Measurements from ENCODE around the gene ZSCAN9. TPM values are rescaled to one million over a fixed set of nuclear protein-coding genes. Genes with fewer than 3 reads are reported as not detected.

Gene ZSCAN9
- total and polyA plus RNA-seq, 2 of the 13 experiments (the other 11 are each of a cell fraction or from before 2014, with no cell fraction given) = 14.6 to 17.8 TPM

DNA sequence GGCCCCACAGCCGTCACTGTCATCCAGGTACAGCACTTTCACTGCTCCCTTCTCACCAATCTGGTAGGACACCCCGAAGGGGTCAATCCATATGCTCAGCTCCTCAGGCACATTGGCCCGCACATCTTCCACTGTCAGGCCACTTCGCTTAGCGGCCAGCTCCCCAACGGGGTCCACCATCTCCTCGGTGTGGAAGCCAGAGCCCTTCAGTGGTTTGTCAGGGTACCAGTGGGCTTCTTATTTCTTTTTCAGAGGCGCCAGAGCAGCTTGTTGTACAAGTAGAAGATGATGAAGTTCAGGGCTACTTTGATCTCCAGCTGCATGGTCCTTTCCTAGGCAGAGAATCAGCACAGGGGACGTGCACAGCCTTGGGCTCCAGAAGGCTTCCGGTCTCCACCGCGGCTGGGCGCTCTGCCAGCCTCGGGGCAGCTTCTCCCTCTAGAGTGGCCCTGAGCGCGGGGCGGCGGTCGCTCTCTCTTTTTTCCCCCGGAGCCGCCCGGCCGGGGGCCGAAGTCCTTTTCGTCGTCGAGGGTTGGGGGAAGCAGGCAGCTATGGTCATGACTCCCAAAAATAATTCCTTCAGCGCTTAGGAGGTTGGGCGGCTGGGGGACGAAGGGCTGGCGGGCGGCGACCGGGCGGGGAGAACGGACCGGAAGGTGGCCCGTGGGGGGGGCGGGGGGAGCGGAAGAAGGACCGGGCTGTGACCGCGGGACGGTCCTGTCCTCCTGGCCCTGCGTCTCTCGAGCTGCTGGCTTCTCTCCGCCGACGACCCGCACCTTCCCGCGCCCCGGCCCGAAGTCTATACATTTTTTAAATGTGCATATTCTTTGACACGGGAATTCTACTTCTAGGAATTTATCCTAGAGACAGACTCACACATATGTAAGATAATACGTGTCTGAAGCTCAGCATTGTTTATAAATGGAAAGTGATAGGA, 6.5 kb upstream of the ZSCAN9 start (continued):
- TF ChIP-seq, protein P1, sequence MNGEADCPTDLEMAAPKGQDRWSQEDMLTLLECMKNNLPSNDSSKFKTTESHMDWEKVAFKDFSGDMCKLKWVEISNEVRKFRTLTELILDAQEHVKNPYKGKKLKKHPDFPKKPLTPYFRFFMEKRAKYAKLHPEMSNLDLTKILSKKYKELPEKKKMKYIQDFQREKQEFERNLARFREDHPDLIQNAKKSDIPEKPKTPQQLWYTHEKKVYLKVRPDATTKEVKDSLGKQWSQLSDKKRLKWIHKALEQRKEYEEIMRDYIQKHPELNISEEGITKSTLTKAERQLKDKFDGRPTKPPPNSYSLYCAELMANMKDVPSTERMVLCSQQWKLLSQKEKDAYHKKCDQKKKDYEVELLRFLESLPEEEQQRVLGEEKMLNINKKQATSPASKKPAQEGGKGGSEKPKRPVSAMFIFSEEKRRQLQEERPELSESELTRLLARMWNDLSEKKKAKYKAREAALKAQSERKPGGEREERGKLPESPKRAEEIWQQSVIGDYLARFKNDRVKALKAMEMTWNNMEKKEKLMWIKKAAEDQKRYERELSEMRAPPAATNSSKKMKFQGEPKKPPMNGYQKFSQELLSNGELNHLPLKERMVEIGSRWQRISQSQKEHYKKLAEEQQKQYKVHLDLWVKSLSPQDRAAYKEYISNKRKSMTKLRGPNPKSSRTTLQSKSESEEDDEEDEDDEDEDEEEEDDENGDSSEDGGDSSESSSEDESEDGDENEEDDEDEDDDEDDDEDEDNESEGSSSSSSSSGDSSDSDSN (CRISPR knock-in tag; IDR thresholded peaks at IDR 0.05) = peak; percentile 55; the same call in 1 of the 2 replicates
- TF ChIP-seq ZNF713 (CRISPR knock-in tag; IDR thresholded peaks at IDR 0.05) (no peak), JUNB (CRISPR knock-in tag; IDR thresholded peaks at IDR 0.05; ENCODE audit: borderline replicate concordance) (no peak), CREB1 (IDR thresholded peaks at IDR 0.05) (no peak), CREB1 (CRISPR knock-in tag; IDR thresholded peaks at IDR 0.05) (no peak), ZNF317 (CRISPR knock-in tag; IDR thresholded peaks at IDR 0.05) (no peak), NFKB2 (CRISPR knock-in tag; IDR thresholded peaks at IDR 0.05; ENCODE audit: borderline replicate concordance) (peak; percentile 95), HNRNPL (IDR thresholded peaks at IDR 0.05; ENCODE audit: low read depth, low read length) (peak; percentile 73; the same call in 1 of the 2 replicates), IKZF1 (IDR thresholded peaks at IDR 0.05) (no peak), TBX3 (IDR thresholded peaks at IDR 0.05; ENCODE audit: borderline replicate concordance) (no peak), CEBPG (CRISPR knock-in tag; IDR thresholded peaks at IDR 0.05) (no peak), MATR3 (CRISPR knock-in tag; IDR thresholded peaks at IDR 0.05) (no peak), ZNF451 (CRISPR knock-in tag; IDR thresholded peaks at IDR 0.05) (peak; percentile 56; the same call in 1 of the 2 replicates), ZNF790 (CRISPR knock-in tag; IDR thresholded peaks at IDR 0.05; ENCODE audit: borderline replicate concordance) (no peak; the same call in 1 of the 2 replicates), HMG20A (CRISPR knock-in tag; IDR thresholded peaks at IDR 0.05; ENCODE audit: borderline replicate concordance) (no peak), GATA4 (IDR thresholded peaks at IDR 0.05; ENCODE audit: borderline replicate concordance, low read depth) (peak; percentile 58; the same call in 1 of the 2 replicates)
- TF ChIP-seq, protein P2, sequence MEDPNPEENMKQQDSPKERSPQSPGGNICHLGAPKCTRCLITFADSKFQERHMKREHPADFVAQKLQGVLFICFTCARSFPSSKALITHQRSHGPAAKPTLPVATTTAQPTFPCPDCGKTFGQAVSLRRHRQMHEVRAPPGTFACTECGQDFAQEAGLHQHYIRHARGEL (CRISPR knock-in tag; IDR thresholded peaks at IDR 0.05) = no peak
- TF ChIP-seq, protein P3, sequence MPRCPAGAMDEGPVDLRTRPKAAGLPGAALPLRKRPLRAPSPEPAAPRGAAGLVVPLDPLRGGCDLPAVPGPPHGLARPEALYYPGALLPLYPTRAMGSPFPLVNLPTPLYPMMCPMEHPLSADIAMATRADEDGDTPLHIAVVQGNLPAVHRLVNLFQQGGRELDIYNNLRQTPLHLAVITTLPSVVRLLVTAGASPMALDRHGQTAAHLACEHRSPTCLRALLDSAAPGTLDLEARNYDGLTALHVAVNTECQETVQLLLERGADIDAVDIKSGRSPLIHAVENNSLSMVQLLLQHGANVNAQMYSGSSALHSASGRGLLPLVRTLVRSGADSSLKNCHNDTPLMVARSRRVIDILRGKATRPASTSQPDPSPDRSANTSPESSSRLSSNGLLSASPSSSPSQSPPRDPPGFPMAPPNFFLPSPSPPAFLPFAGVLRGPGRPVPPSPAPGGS (CRISPR knock-in tag; IDR thresholded peaks at IDR 0.05) = no peak
- TF ChIP-seq, protein P4, sequence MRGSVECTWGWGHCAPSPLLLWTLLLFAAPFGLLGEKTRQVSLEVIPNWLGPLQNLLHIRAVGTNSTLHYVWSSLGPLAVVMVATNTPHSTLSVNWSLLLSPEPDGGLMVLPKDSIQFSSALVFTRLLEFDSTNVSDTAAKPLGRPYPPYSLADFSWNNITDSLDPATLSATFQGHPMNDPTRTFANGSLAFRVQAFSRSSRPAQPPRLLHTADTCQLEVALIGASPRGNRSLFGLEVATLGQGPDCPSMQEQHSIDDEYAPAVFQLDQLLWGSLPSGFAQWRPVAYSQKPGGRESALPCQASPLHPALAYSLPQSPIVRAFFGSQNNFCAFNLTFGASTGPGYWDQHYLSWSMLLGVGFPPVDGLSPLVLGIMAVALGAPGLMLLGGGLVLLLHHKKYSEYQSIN (CRISPR knock-in tag; IDR thresholded peaks at IDR 0.05; ENCODE audit: borderline replicate concordance) = no peak
- TF ChIP-seq, protein P5, sequence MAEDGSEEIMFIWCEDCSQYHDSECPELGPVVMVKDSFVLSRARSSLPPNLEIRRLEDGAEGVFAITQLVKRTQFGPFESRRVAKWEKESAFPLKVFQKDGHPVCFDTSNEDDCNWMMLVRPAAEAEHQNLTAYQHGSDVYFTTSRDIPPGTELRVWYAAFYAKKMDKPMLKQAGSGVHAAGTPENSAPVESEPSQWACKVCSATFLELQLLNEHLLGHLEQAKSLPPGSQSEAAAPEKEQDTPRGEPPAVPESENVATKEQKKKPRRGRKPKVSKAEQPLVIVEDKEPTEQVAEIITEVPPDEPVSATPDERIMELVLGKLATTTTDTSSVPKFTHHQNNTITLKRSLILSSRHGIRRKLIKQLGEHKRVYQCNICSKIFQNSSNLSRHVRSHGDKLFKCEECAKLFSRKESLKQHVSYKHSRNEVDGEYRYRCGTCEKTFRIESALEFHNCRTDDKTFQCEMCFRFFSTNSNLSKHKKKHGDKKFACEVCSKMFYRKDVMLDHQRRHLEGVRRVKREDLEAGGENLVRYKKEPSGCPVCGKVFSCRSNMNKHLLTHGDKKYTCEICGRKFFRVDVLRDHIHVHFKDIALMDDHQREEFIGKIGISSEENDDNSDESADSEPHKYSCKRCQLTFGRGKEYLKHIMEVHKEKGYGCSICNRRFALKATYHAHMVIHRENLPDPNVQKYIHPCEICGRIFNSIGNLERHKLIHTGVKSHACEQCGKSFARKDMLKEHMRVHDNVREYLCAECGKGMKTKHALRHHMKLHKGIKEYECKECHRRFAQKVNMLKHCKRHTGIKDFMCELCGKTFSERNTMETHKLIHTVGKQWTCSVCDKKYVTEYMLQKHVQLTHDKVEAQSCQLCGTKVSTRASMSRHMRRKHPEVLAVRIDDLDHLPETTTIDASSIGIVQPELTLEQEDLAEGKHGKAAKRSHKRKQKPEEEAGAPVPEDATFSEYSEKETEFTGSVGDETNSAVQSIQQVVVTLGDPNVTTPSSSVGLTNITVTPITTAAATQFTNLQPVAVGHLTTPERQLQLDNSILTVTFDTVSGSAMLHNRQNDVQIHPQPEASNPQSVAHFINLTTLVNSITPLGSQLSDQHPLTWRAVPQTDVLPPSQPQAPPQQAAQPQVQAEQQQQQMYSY (CRISPR knock-in tag; IDR thresholded peaks at IDR 0.05) = peak; percentile 74
